B cell (primary cell): ENCODE results near the gene ATXN1.

ENCODE experiments used
- CTCF ChIP-seq: fragments of 200-600 bp; IDR thresholded peaks from one replicate; pipeline ENCODE4 v1.8.0; 2022; ENCODE audit warnings: antibody characterized with exemption, mild to moderate bottlenecking
- EZH2 ChIP-seq: IDR thresholded peaks from 2 replicates; pipeline ENCODE4 v1.6.1; 2012; ENCODE audit warnings: borderline replicate concordance, low read depth, mild to moderate bottlenecking, moderate library complexity, low read length; ENCODE audit not compliant: insufficient read depth, poor library complexity, severe bottlenecking

GRCh38 chr6:16723402-16723801 lies 37.9 kb downstream of the ATXN1 start:
- TF ChIP-seq CTCF (no peak), EZH2 (no peak)
